ENCODE measurements around the gene NGF. TPM values are rescaled to one million over a fixed set of nuclear protein-coding genes. Genes with fewer than 3 reads are reported as not detected.

NGF gene
- total RNA-seq, 1 donor from 2014 or later = 2.7 TPM

DNA sequence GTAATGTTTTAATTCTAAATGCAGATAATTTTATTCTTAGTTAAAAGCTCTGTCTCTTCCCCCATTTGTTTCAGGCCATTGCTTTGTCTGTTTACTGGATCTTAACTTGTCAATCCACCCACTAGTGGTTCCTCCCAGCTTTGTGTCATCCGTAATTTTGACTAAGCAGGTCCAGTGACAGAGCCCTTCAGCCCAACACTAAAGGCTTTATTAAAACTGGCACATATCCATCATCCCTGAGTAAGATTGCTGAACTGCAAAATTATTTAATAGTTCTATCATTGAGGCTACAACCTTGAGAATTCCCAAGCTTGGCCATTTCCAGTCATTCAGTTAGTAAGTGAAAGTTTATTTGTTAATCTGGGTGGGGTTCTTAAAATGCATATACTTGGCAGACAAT lies 96.7 kb downstream of the NGF start:
- no peaks in the 10 kb centered on the region for H3K36me3 ChIP-seq
- H3K4me3 ChIP-seq = no peak overlapping the region
- no peaks in the 10 kb centered on the region for H3K27me3 ChIP-seq
- no peak for DNase-seq (ENCODE audit: extremely low spot score in 2 of 2)
- TF ChIP-seq, protein P1, sequence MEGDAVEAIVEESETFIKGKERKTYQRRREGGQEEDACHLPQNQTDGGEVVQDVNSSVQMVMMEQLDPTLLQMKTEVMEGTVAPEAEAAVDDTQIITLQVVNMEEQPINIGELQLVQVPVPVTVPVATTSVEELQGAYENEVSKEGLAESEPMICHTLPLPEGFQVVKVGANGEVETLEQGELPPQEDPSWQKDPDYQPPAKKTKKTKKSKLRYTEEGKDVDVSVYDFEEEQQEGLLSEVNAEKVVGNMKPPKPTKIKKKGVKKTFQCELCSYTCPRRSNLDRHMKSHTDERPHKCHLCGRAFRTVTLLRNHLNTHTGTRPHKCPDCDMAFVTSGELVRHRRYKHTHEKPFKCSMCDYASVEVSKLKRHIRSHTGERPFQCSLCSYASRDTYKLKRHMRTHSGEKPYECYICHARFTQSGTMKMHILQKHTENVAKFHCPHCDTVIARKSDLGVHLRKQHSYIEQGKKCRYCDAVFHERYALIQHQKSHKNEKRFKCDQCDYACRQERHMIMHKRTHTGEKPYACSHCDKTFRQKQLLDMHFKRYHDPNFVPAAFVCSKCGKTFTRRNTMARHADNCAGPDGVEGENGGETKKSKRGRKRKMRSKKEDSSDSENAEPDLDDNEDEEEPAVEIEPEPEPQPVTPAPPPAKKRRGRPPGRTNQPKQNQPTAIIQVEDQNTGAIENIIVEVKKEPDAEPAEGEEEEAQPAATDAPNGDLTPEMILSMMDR (IDR thresholded peaks at IDR 0.05) = no peak
- TF ChIP-seq POLR2A (IDR thresholded peaks at IDR 0.05) (no peak), POLR2AphosphoS5 (IDR thresholded peaks at IDR 0.05; ENCODE audit: insufficient read depth in 1 of 2, low read depth in 1 of 2) (no peak)
- no peaks in the 10 kb centered on the region for H3K9me3 ChIP-seq
- intact Hi-C loops (cut with DNase I) = no loop called here
- H3K27ac ChIP-seq = no peak overlapping the region
- no peaks in the 10 kb centered on the region for H3K4me1 ChIP-seq

DNA sequence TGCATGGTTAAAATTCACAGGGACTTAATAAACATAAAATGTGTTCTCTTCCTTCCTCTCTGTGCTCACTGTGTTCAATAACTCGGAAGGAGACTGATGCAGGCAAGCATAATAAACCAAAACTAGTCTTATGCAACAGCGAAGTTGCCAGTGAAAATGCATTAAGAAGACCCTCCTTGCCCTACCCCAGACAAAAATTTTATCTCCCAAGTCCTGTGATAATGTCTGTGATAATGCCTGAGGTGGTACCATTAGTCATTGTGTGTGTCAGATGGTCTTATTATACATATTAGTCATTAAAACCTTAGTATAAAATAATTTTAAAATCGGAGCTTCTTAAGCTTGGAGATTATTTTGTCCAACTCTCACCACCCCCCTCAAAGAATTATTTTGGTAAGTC lies 97.8 kb downstream of the NGF start:
- intact Hi-C loops (cut with DNase I) = no loop called here
- Histone ChIP-seq H3K27me3 (no peaks in the 10 kb centered on the region), H3K4me1 (no peaks in the 10 kb centered on the region), H3K4me3 (no peak overlapping the region), H3K9me3 (no peaks in the 10 kb centered on the region), H3K36me3 (no peaks in the 10 kb centered on the region), H3K27ac (no peak overlapping the region)
- no peak for DNase-seq (ENCODE audit: extremely low spot score in 2 of 2)
- TF ChIP-seq POLR2A (IDR thresholded peaks at IDR 0.05) = no peak
- TF ChIP-seq, protein P1 (IDR thresholded peaks at IDR 0.05) = no peak
- TF ChIP-seq POLR2AphosphoS5 (IDR thresholded peaks at IDR 0.05; ENCODE audit: insufficient read depth in 1 of 2, low read depth in 1 of 2) = no peak

DNA sequence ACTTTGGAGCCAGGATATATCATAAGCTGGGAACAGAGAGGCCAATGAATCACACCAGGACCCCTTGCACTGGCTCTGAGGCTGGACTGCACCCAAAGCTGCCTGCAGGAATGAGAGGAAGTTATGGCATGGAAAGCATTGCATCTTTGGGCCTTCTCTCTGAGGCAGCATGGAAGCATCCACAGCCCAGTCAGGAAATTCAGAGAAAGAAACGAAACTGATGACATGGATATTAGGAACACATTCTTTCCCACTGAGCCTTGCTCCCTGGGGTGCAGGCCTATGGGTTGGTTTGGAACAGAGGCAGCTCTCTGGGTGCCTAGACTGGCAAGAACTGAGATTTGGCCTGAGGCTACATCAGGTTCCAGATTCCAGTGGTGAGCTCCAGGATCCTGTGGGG lies 98.6 kb downstream of the NGF start:
- DNase-seq (ENCODE audit: extremely low spot score in 2 of 2) = no peak
- Histone ChIP-seq H3K9me3 (no peaks in the 10 kb centered on the region), H3K4me1 (no peaks in the 10 kb centered on the region), H3K4me3 (no peak overlapping the region), H3K36me3 (no peaks in the 10 kb centered on the region), H3K27me3 (no peaks in the 10 kb centered on the region), H3K27ac (no peak overlapping the region)
- TF ChIP-seq POLR2AphosphoS5 (IDR thresholded peaks at IDR 0.05; ENCODE audit: insufficient read depth in 1 of 2, low read depth in 1 of 2) = no peak
- TF ChIP-seq POLR2A (IDR thresholded peaks at IDR 0.05) = no peak
- intact Hi-C loops (cut with DNase I) = no loop called here

DNA sequence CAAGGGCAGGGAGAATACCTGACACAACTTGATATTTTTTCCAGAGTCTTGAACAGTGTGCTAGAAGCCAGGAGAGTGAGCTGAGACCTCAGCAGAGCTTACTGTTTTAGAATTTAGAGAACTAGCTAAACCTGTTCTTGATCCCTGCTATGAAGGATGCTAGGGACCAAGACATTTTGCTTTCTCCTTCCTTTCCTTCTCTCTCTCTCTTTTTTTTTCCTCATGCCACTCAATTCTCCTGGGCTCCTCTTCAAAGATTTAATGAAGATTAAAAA lies 99.0 kb downstream of the NGF start:
- intact Hi-C loops (cut with DNase I) = no loop called here

DNA sequence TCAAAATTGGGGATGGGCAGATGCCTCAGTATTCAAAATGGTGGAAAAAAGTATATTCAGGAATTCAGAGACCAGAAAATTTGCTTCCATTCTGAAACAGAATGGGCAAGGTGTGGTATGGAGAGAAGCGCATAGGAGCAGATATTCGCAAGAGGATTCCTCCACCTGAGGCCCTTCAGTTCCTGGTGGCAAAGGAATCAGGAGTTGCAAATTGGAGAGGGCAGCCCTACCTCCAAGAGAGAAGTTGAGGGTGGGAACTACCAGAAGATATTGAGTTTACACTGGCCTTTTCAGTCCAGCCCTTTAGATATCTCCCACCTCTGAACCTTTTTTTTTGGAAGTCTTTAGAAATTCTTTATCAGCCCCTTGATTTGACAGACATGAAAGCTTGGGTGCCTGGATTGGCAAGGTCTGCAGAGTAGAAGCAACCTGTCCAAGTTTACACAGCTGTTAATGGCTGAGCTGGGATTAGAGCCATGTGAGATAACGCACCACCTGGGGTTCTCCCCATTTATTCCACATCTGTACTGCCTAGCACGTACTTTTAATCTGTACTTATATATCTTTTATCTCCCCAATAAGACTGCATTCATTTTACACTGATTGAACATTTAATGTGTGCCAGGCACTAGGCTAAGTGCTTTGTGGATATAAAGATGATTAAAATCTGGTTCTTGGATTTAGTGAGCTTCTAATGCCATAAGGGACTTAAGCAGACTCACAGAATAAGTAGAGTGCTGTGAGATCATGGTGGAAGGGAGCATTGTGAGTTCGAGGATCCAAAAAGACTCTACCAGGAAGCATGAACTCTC lies 99.5 kb downstream of the NGF start:
- no peaks in the 10 kb centered on the region for H3K9me3 ChIP-seq

More for the DNA sequence above, 99.0 kb downstream of the NGF start:
- TF ChIP-seq POLR2AphosphoS5 (IDR thresholded peaks at IDR 0.05; ENCODE audit: insufficient read depth in 1 of 2, low read depth in 1 of 2) = no peak
- TF ChIP-seq POLR2A (IDR thresholded peaks at IDR 0.05) = no peak
- TF ChIP-seq, protein P1 (IDR thresholded peaks at IDR 0.05) = no peak
- H3K4me1 ChIP-seq = no peaks in the 10 kb centered on the region
- no peak overlapping the region for H3K27ac ChIP-seq
- H3K27me3 ChIP-seq = no peaks in the 10 kb centered on the region
- H3K9me3 ChIP-seq = no peaks in the 10 kb centered on the region
- no peaks in the 10 kb centered on the region for H3K36me3 ChIP-seq
- no peak for DNase-seq (ENCODE audit: extremely low spot score in 2 of 2)
- no peak overlapping the region for H3K4me3 ChIP-seq

More for the DNA sequence above, 99.5 kb downstream of the NGF start:
- no peak for DNase-seq (ENCODE audit: extremely low spot score in 2 of 2)
- intact Hi-C loops (cut with DNase I) = no loop called here
- TF ChIP-seq POLR2A (IDR thresholded peaks at IDR 0.05) (no peak), POLR2AphosphoS5 (IDR thresholded peaks at IDR 0.05; ENCODE audit: insufficient read depth in 1 of 2, low read depth in 1 of 2) (no peak)
- TF ChIP-seq, protein P1 (IDR thresholded peaks at IDR 0.05) = no peak
- Histone ChIP-seq H3K4me1 (no peaks in the 10 kb centered on the region), H3K27ac (no peak overlapping the region), H3K36me3 (no peaks in the 10 kb centered on the region), H3K27me3 (no peaks in the 10 kb centered on the region), H3K4me3 (no peak overlapping the region)
